Smooth muscle cell (in vitro differentiated cells): ENCODE measurements around the gene PDE4D. TPM values are rescaled to one million over a fixed set of nuclear protein-coding genes. Genes with fewer than 3 reads are reported as not detected.
"Not testable (repeated sequence)": the region's sequence is repeated elsewhere in the genome, so short reads cannot be mapped to it uniquely, and the experiment has no call there.

ENCODE experiments used
- DNase-seq: peaks from one replicate; lab custom pipeline; 2025; ENCODE audit not compliant: unreplicated experiment; lab: John Stamatoyannopoulos, UW
- H2AFZ ChIP-seq: fragments of 200-600 bp; sonication (generic); 2 replicates; pipeline ENCODE4 v1.6.0; 2016; ENCODE audit warnings: antibody characterized with exemption, low read depth, mild to moderate bottlenecking
- H3F3A ChIP-seq: fragments of 200-600 bp; sonication (generic); 2 replicates; pipeline ENCODE4 v1.6.0; 2017; ENCODE audit warnings: antibody characterized with exemption, low read depth
- H3K27ac ChIP-seq: fragments of 200-600 bp; sonication (generic); 2 replicates; pipeline ENCODE4 v1.5.1; 2016; ENCODE audit warnings: low read depth, mild to moderate bottlenecking
- H3K27me3 ChIP-seq: fragments of 200-600 bp; sonication (generic); 2 replicates; pipeline ENCODE4 v1.6.1; 2016; ENCODE audit warnings: low read depth, mild to moderate bottlenecking
- H3K36me3 ChIP-seq: fragments of 200-600 bp; sonication (generic); 2 replicates; pipeline ENCODE4 v1.5.1; 2016; ENCODE audit warnings: low read depth
- H3K4me1 ChIP-seq: fragments of 200-600 bp; sonication (generic); 2 replicates; pipeline ENCODE4 v1.5.1; 2016; ENCODE audit warnings: low read depth
- H3K4me2 ChIP-seq: fragments of 200-600 bp; sonication (generic); 2 replicates; pipeline ENCODE4 v1.6.0; 2016; ENCODE audit warnings: mild to moderate bottlenecking
- H3K4me3 ChIP-seq: fragments of 200-600 bp; sonication (generic); 2 replicates; pipeline ENCODE4 v1.5.1; 2016; ENCODE audit warnings: mild to moderate bottlenecking
- H3K79me2 ChIP-seq: fragments of 200-600 bp; sonication (generic); 2 replicates; pipeline ENCODE4 v1.6.0; 2016; ENCODE audit warnings: low read depth, mild to moderate bottlenecking
- H3K9ac ChIP-seq: fragments of 200-600 bp; sonication (generic); 2 replicates; pipeline ENCODE4 v1.6.0; 2016; ENCODE audit warnings: low read depth
- H3K9me3 ChIP-seq: fragments of 200-600 bp; sonication (generic); replicated peaks from 2 replicates; pipeline ENCODE4 v1.5.1; 2016; ENCODE audit warnings: low read depth
- H4K20me1 ChIP-seq: fragments of 200-600 bp; sonication (generic); 2 replicates; pipeline ENCODE4 v1.6.0; 2016; ENCODE audit warnings: low read depth
- CTCF ChIP-seq: fragments of 200-600 bp; sonication (generic); IDR thresholded peaks from 2 replicates; pipeline ENCODE4 v1.5.1; 2017; ENCODE audit warnings: borderline replicate concordance, mild to moderate bottlenecking, antibody characterized with exemption; ENCODE audit not compliant: insufficient read depth, poor library complexity, severe bottlenecking
- WGBS: methylation state at CpG from one replicate; pipeline ENCODE4 v1.1.7; 2016; ENCODE audit warnings: low lambda C conversion rate; 5-methylcytosine and 5-hydroxymethylcytosine counted together
- polyA plus RNA-seq: library from polyadenylated mRNA; unstranded; fragments of >200 nt; fragmentation: Nextera tagmentation; extraction: Ambion mirVana; gene quantifications from 2 replicates; pipeline ENCODE4 v1.2.1, GENCODE V29; 2016
- total RNA-seq: library from RNA; depleted of rRNA; stranded (reverse); fragments of >200 nt; gene quantifications from 2 replicates; pipeline ENCODE4 v1.2.3, GENCODE V29; 2014

PDE4D gene
- total and polyA plus RNA-seq, 2 experiments from 2014 or later: 16.4 to 61.0 TPM

DNA sequence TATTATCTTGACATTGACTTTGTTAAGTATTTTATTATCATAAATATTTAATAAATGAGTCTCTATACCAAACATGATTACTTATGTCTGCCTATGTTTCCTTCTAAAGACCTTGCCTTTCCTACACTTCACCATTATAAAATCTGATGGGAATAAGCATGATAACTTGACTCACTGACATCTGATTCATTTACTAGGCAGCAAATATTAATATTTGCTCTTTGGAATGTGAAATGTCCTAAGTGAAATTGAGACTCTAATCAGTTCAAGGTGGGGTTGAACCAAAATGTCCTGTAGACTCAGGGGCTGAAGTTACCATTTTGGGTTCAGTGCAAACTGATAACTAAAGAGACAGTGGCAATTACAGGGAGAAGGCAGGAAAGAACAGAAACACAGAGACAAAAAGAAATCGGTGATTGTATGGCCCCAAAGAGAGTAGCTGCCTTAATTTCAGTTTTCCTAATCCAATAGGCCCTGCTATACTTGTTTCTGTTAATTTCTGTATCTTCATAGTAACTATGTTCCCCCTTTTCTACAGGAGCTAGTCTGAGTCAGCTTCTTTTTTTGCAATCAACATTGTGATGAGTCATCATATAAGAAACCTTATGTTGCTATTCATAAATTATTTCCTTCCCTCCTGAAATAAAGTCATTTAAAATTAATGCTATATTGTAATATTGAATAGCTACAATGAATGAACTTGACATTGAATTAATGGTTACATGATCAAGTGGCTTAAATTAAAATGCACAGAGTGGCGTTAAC lies 296.8 kb downstream of the PDE4D start:
- Histone ChIP-seq H3F3A (no peaks in the 10 kb centered on the region), H3K27me3 (no peaks in the 10 kb centered on the region), H3K4me3 (no peak overlapping the region), H3K9ac (no peak overlapping the region), H3K36me3 (no peaks in the 10 kb centered on the region), H3K9me3 (no peaks in the 10 kb centered on the region), H3K4me2 (no peak overlapping the region), H3K4me1 (peaks cover 3% of the 10 kb centered on the region), H3K27ac (no peak overlapping the region), H2AFZ (no peak overlapping the region), H4K20me1 (peaks cover 57% of the 10 kb centered on the region), H3K79me2 (peaks cover 4% of the 10 kb centered on the region)
- DNase-seq: no peak
- no peak for TF ChIP-seq CTCF
- 87% methylated on average over 2 of the region's 2 CpGs for WGBS

DNA sequence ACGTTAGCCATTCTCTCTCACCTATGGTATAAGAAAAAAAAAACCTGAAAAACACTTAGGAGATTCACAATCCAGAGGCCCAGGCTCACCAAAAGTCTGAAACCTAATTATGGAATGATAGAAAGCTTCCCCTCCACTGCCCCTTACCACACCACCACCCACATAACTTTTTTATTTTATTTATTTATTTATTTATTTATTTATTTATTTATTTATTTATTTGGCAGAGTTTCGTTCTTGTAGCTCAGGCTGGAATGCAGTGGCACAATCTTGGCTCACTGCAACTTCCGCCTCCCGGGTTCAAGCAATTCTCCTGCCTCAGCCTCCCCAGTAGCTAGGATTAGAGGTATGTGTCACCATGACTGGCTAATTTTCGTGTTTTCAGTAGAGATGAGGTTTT lies 299.4 kb downstream of the PDE4D start:
- not testable (repeated sequence) for H2AFZ ChIP-seq
- WGBS: 91% methylated on average over 5 of the region's 5 CpGs

GRCh38 chr5:59593439-59594007 lies 300.0 kb downstream of the PDE4D start:
- no peak for TF ChIP-seq CTCF
- H3K27ac ChIP-seq: no peak overlapping the region

More for the DNA sequence above, 299.4 kb downstream of the PDE4D start:
- not testable (repeated sequence) for H3K4me2 ChIP-seq, H3K9ac ChIP-seq, H3K36me3 ChIP-seq, H3F3A ChIP-seq, H3K27me3 ChIP-seq, H3K27ac ChIP-seq, H3K9me3 ChIP-seq, H3K4me3 ChIP-seq, DNase-seq, H3K79me2 ChIP-seq, H3K4me1 ChIP-seq
- H4K20me1 ChIP-seq: peaks cover 41% of the 10 kb centered on the region

DNA sequence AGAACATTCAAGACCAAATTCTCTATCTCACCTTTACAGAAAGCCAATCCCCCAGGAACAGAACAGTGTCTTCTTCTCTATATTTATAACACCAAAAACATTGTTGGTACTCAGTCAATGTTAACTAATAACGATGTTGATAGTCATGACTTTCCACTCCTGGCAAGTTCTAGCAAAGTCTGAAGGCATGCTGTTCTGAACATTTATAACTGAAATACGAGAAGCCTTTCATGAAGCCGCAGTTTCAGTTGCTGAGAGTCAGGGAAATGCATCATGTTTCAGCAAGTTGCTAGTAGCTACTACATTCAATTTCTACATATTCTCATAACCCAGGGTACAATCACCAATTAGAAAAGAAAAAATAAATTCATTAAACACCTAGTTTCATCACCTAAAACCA lies 301.4 kb downstream of the PDE4D start:
- peaks cover 10% of the 10 kb centered on the region for H3K4me1 ChIP-seq
- H3K27me3 ChIP-seq: no peaks in the 10 kb centered on the region
- H3K9me3 ChIP-seq: no peaks in the 10 kb centered on the region
- H3F3A ChIP-seq: no peaks in the 10 kb centered on the region
- no peak overlapping the region for H3K9ac ChIP-seq
- H3K27ac ChIP-seq: no peak overlapping the region
- H4K20me1 ChIP-seq: peaks cover 45% of the 10 kb centered on the region
- 58% methylated on average over 3 of the region's 3 CpGs for WGBS
- H3K36me3 ChIP-seq: no peaks in the 10 kb centered on the region
- DNase-seq: no peak
- TF ChIP-seq CTCF: no peak
- no peak overlapping the region for H2AFZ ChIP-seq
- no peak overlapping the region for H3K4me2 ChIP-seq
- H3K4me3 ChIP-seq: no peak overlapping the region
- H3K79me2 ChIP-seq: peaks cover 4% of the 10 kb centered on the region

More at GRCh38 chr5:59593439-59594007, 300.0 kb downstream of the PDE4D start:
- Histone ChIP-seq H3K36me3 (no peaks in the 10 kb centered on the region), H3K79me2 (peaks cover 4% of the 10 kb centered on the region), H3F3A (no peaks in the 10 kb centered on the region), H4K20me1 (peaks cover 41% of the 10 kb centered on the region), H3K27me3 (no peaks in the 10 kb centered on the region), H3K9me3 (no peaks in the 10 kb centered on the region), H2AFZ (no peak overlapping the region), H3K4me3 (no peak overlapping the region), H3K9ac (no peak overlapping the region), H3K4me2 (no peak overlapping the region), H3K4me1 (no peaks in the 10 kb centered on the region)
- DNase-seq: no peak
- 74% methylated on average over 2 of the region's 2 CpGs for WGBS
